B cell (primary cell): ENCODE data around the gene SP9. TPM values are rescaled to one million over a fixed set of nuclear protein-coding genes. Genes with fewer than 3 reads are reported as not detected.

Experiments
- ATAC-seq: fragments of 200-7000 bp; cut with Tn5 transposase; one replicate; pipeline ENCODE4 v1.10.0; 2021; ENCODE audit warnings: low read depth, mild to moderate bottlenecking, moderate number of reproducible peaks, moderate library complexity
- CTCF ChIA-PET: fragments of 350-600 bp; sonication (Branson Sonifier 250); formaldehyde crosslinking; loops from one replicate; lab custom pipeline; 2021; ENCODE audit warnings: antibody characterized with exemption, inconsistent platforms; lab: Charles Lee
- POLR2A ChIA-PET: fragments of 350-600 bp; sonication (Branson Sonifier 250); formaldehyde crosslinking; loops from one replicate; lab custom pipeline; 2021; ENCODE audit warnings: antibody characterized with exemption; lab: Charles Lee
- DNase-seq: peaks from one replicate; pipeline ENCODE4 v3.0.0; 2013
- H2AFZ ChIP-seq: 2 replicates; pipeline ENCODE4 v1.6.1; 2012; ENCODE audit warnings: mild to moderate bottlenecking, low read depth, low read length; ENCODE audit not compliant: insufficient read depth, poor library complexity, severe bottlenecking
- H3K27ac ChIP-seq, 2 donors: 1 replicate in 1 of 2; 2 replicates in 1 of 2; pipeline ENCODE4 v1.5.1; 2012 to 2013; ENCODE audit warnings: low read length in 2 of 2, mild to moderate bottlenecking in 2 of 2, moderate library complexity in 1 of 2
- H3K27me3 ChIP-seq, 4 experiments: fragments of 200-600 bp in 1 of 4; sonication (generic) in 1 of 4; replicated peaks in 1 of 4; 1 replicate in 2 of 4; 2 replicates in 2 of 4; pipeline versions ENCODE4 v1.6.1 to v1.7.0; 2013 to 2016; ENCODE audit warnings: low read length in 3 of 4, mild to moderate bottlenecking in 2 of 4, mixed read lengths in 1 of 4, moderate library complexity in 1 of 4; ENCODE audit not compliant: insufficient read depth in 4 of 4, control insufficient read depth in 3 of 4; ENCODE audit errors: control extremely low read depth in 1 of 4
- H3K36me3 ChIP-seq, 2 experiments: replicated peaks in 1 of 2; 1 replicate in 1 of 2; 2 replicates in 1 of 2; pipeline versions ENCODE4 v1.6.1 to v1.7.1; 2013; ENCODE audit warnings: low read length in 1 of 2; ENCODE audit not compliant: insufficient read depth in 2 of 2, control insufficient read depth in 1 of 2; ENCODE audit errors: control extremely low read depth in 1 of 2, extremely low read depth in 1 of 2
- H3K4me1 ChIP-seq, 2 donors: fragments of 200-600 bp in 1 of 2; sonication (generic) in 1 of 2; 1 replicate in 1 of 2; 2 replicates in 1 of 2; pipeline versions ENCODE4 v1.5.1 to v1.6.1; 2013 to 2017; ENCODE audit warnings: low read length in 2 of 2; ENCODE audit not compliant: control insufficient read depth in 2 of 2, insufficient read depth in 2 of 2
- H3K4me2 ChIP-seq: replicated peaks from 2 replicates; pipeline ENCODE3; 2012; ENCODE audit warnings: mild to moderate bottlenecking, low read depth, low read length; ENCODE audit not compliant: poor library complexity, severe bottlenecking
- H3K4me3 ChIP-seq, 5 experiments: fragments of 200-600 bp in 1 of 5; sonication (generic) in 1 of 5; 1 replicate in 3 of 5; 2 replicates in 2 of 5; pipeline versions ENCODE4 v1.5.1 to v1.7.0; 2011 to 2016; ENCODE audit warnings: low read length in 4 of 5, mild to moderate bottlenecking in 4 of 5, low read depth in 2 of 5, control low read depth in 1 of 5, moderate library complexity in 1 of 5; ENCODE audit not compliant: insufficient read depth in 1 of 5; ENCODE audit errors: control extremely low read depth in 1 of 5, extremely low read depth in 1 of 5
- H3K79me2 ChIP-seq: fragments of 200-600 bp; sonication (generic); one replicate; pipeline ENCODE4 v1.6.0; 2016; ENCODE audit warnings: low read length; ENCODE audit not compliant: control insufficient read depth, insufficient read depth
- H3K9ac ChIP-seq: fragments of 200-600 bp; sonication (generic); 2 replicates; pipeline ENCODE4 v1.6.1; 2017; ENCODE audit warnings: mild to moderate bottlenecking, low read length, moderate library complexity
- H3K9me3 ChIP-seq, 3 donors: one replicate each; pipeline versions ENCODE4 v1.6.1 to v1.7.1; 2013; ENCODE audit warnings: low read length in 2 of 3; ENCODE audit not compliant: control insufficient read depth in 2 of 3, insufficient read depth in 1 of 3; ENCODE audit errors: control extremely low read depth in 1 of 3
- H4K20me1 ChIP-seq: 2 replicates; pipeline ENCODE4 v1.6.0; 2012; ENCODE audit warnings: mild to moderate bottlenecking, low read length; ENCODE audit not compliant: insufficient read depth, control insufficient read depth, poor library complexity, severe bottlenecking
- H3K27ac Mint-ChIP-seq: one replicate; pipeline ENCODE4 v1.8.0; 2021; ENCODE audit warnings: mixed read lengths
- H3K27me3 Mint-ChIP-seq: one replicate; pipeline ENCODE4 v1.8.0; 2021; ENCODE audit warnings: mixed read lengths
- H3K4me1 Mint-ChIP-seq: one replicate; pipeline ENCODE4 v1.8.0; 2021; ENCODE audit warnings: mixed read lengths
- H3K4me3 Mint-ChIP-seq: one replicate; pipeline ENCODE4 v1.8.0; 2021; ENCODE audit warnings: mixed read lengths
- H3K9me3 Mint-ChIP-seq: one replicate; pipeline ENCODE4 v1.8.0; 2022; ENCODE audit warnings: mixed read lengths; ENCODE audit not compliant: insufficient read depth
- CTCF ChIP-seq: fragments of 200-600 bp; IDR thresholded peaks from one replicate; pipeline ENCODE4 v1.8.0; 2022; ENCODE audit warnings: antibody characterized with exemption, mild to moderate bottlenecking
- EZH2 ChIP-seq: IDR thresholded peaks from 2 replicates; pipeline ENCODE4 v1.6.1; 2012; ENCODE audit warnings: borderline replicate concordance, low read depth, mild to moderate bottlenecking, moderate library complexity, low read length; ENCODE audit not compliant: insufficient read depth, poor library complexity, severe bottlenecking
- WGBS: methylation state at CpG from one replicate; pipeline ENCODE4 v1.1.5; 2013; ENCODE audit warnings: missing lambda C conversion rate; ENCODE audit not compliant: insufficient coverage; 5-methylcytosine and 5-hydroxymethylcytosine counted together
- intact Hi-C: fragments of 100-400 bp; cut with micrococcal nuclease; formaldehyde crosslinking; loops from one replicate; pipeline ENCODE4 v1.10.0; 2022
- polyA plus RNA-seq: library from polyadenylated mRNA; depleted of rRNA; stranded (reverse); fragments of >200 nt; gene quantifications from 2 replicates; pipeline ENCODE4 v1.2.3, GENCODE V29; 2012
- total RNA-seq, 2 donors: library from RNA; stranded (reverse); fragments of 120-200 nt in 1 of 2; gene quantifications; 1 replicate in 1 of 2; 2 replicates in 1 of 2; pipeline versions ENCODE4 v1.2.3 to v1.2.4, GENCODE V29; 2013 to 2022

SP9 gene
- total and polyA plus RNA-seq, 2 donors (not counting 1 experiment from before 2014, with no cell fraction given): not detected

GRCh38 chr2:174383796-174384195 is 49.0 kb downstream of the SP9 start:
- Histone ChIP-seq H3K79me2 (peaks cover 46% of the 10 kb centered on the region), H3K27me3 (no peaks in the 10 kb centered on the region), H3K27ac (no peak overlapping the region), H3K36me3 (peaks cover 10 to 57% of the 10 kb centered on the region in 2 experiments), H3K9me3 (no peaks in the 10 kb centered on the region), H3K4me3 (no peak overlapping the region), H3K4me2 (no peak overlapping the region), H4K20me1 (peaks cover 44% of the 10 kb centered on the region), H3K4me1 (no peaks in the 10 kb centered on the region), H2AFZ (no peak overlapping the region), H3K9ac (no peak overlapping the region)
- DNase-seq: peak; percentile 8
- intact Hi-C loops: no loop called here
- ChIA-PET CTCF (interaction anchor here (0.6 kb wide), 1 partner anchor 26 kb away, joined by 3 read pairs; no protein-coding TSS in a partner anchor), POLR2A (no interaction called here)
- Mint-ChIP-seq H3K4me3 (no peak overlapping the region), H3K27me3 (no peaks in the 10 kb centered on the region), H3K27ac (peak overlapping the region; percentile 7), H3K9me3 (no peaks in the 10 kb centered on the region), H3K4me1 (peaks cover 11% of the 10 kb centered on the region)
- no peak for ATAC-seq
- TF ChIP-seq CTCF: no peak
- no peak for TF ChIP-seq EZH2
- WGBS: no CpG with 5 or more reads among the region's 1 CpG

- peaks cover 60% of the 10 kb centered on the region for H3K79me2 ChIP-seq
- peaks cover 58% of the 10 kb centered on the region for H4K20me1 ChIP-seq
- 90% methylated on average over 2 of the region's 3 CpGs for WGBS
- H3K9ac ChIP-seq: no peak overlapping the region
- peaks cover 7 to 49% of the 10 kb centered on the region in 2 experiments for H3K36me3 ChIP-seq
- Mint-ChIP-seq H3K27me3 (no peaks in the 10 kb centered on the region), H3K9me3 (no peaks in the 10 kb centered on the region), H3K4me1 (peaks cover 18% of the 10 kb centered on the region), H3K27ac (no peak overlapping the region), H3K4me3 (no peak overlapping the region)
- CTCF ChIA-PET: no interaction called here
- no peak overlapping the region for H3K27ac ChIP-seq
- H2AFZ ChIP-seq: no peak overlapping the region
- H3K4me3 ChIP-seq: no peak overlapping the region
- H3K4me1 ChIP-seq: no peaks in the 10 kb centered on the region
- intact Hi-C loops: no loop called here
- DNase-seq (no peak), ATAC-seq (no peak)
- POLR2A ChIA-PET: no interaction called here
- H3K4me2 ChIP-seq: no peak overlapping the region
- H3K27me3 ChIP-seq: no peaks in the 10 kb centered on the region
- TF ChIP-seq CTCF: no peak
- TF ChIP-seq EZH2: no peak
- H3K9me3 ChIP-seq: no peaks in the 10 kb centered on the region
Measured at GRCh38 chr2:174385201-174385600, 50.4 kb downstream of the SP9 start.

Other genes starting within 250 kb of the SP9 start
- 44.3 and 47.7 TPM in 2 replicates for gene OLA1, start 86.4 kb upstream of the SP9 start, total RNA-seq
- 13.9 and 18.5 TPM in 2 replicates for gene OLA1, start 86.4 kb upstream of the SP9 start, polyA plus RNA-seq
- 16.9 and 21.6 TPM in 2 replicates for gene SCRN3, start 60.8 kb downstream of the SP9 start, total RNA-seq
- 9.8 and 10.3 TPM in 2 replicates for gene SCRN3, start 60.8 kb downstream of the SP9 start, polyA plus RNA-seq
- gene GPR155, start 152.1 kb downstream of the SP9 start, total RNA-seq: 17.6 and 20.6 TPM in 2 replicates
- 4.2 and 4.9 TPM in 2 replicates for gene GPR155, start 152.1 kb downstream of the SP9 start, polyA plus RNA-seq